Activated CD4-positive, alpha-beta T cell treated with anti-CD3 and anti-CD28 coated beads, Interleukin-2, amount 50 U/mL, for 24 hours (primary cell): Measurements from ENCODE around the gene CD28.
"Not testable (repeated sequence)": the region's sequence is repeated elsewhere in the genome, so short reads cannot be mapped to it uniquely, and the experiment has no call there.

Source experiments
- DNase-seq, 2 donors: peaks; one replicate each; pipeline ENCODE4 v3.0.0-alpha.2; 2020; ENCODE audit warnings: low read depth in 1 of 2, low spot score in 1 of 2

The CD28 gene

GRCh38 chr2:203782262-203782976 is 76.0 kb downstream of the CD28 start:
- DNase-seq = peak; percentile 18 to 81

GRCh38 chr2:203783496-203784203 is 77.2 kb downstream of the CD28 start:
- no peak for DNase-seq

GRCh38 chr2:203784710-203785270 is 78.4 kb downstream of the CD28 start:
- DNase-seq = not testable (repeated sequence)

- DNase-seq = not testable (repeated sequence)
Observed at GRCh38 chr2:203785391-203786110, 79.1 kb downstream of the CD28 start.

GRCh38 chr2:203786549-203787351 is 80.3 kb downstream of the CD28 start:
- no peak for DNase-seq

GRCh38 chr2:203787979-203788378 is 81.5 kb downstream of the CD28 start:
- DNase-seq = no peak
